Skeletal muscle tissue (tissue), 4 donors: ENCODE data around the gene PKD1L1. TPM values are rescaled to one million over a fixed set of nuclear protein-coding genes. Genes with fewer than 3 reads are reported as not detected.
"Not testable (repeated sequence)": the region's sequence is repeated elsewhere in the genome, so short reads cannot be mapped to it uniquely, and the experiment has no call there.

Experiments used
- H3K27ac ChIP-seq: one replicate; pipeline ENCODE4 v1.7.0; 2013; ENCODE audit warnings: mild to moderate bottlenecking, low read depth, low read length, inconsistent platforms
- H3K27me3 ChIP-seq, 3 donors: one replicate each; pipeline ENCODE4 v1.7.0; 2013; ENCODE audit warnings: low read length in 3 of 3; ENCODE audit not compliant: control insufficient read depth in 3 of 3, insufficient read depth in 3 of 3
- H3K36me3 ChIP-seq, 3 donors: one replicate each; pipeline ENCODE4 v1.7.0; 2013; ENCODE audit warnings: low read length in 3 of 3; ENCODE audit not compliant: control insufficient read depth in 3 of 3, insufficient read depth in 3 of 3
- H3K4me1 ChIP-seq, 3 donors: one replicate each; pipeline ENCODE4 v1.7.0; 2013; ENCODE audit warnings: low read length in 3 of 3, mild to moderate bottlenecking in 3 of 3; ENCODE audit not compliant: control insufficient read depth in 3 of 3, insufficient read depth in 3 of 3
- H3K4me3 ChIP-seq, 3 donors: one replicate each; pipeline ENCODE4 v1.7.0; 2013; ENCODE audit warnings: low read length in 3 of 3
- H3K9ac ChIP-seq, 3 donors: one replicate each; pipeline ENCODE4 v1.7.0; 2013; ENCODE audit warnings: low read length in 3 of 3, mild to moderate bottlenecking in 3 of 3, moderate library complexity in 2 of 3, low read depth in 1 of 3
- H3K9me3 ChIP-seq, 3 donors: one replicate each; pipeline ENCODE4 v1.7.0; 2013; ENCODE audit warnings: low read length in 3 of 3; ENCODE audit not compliant: control insufficient read depth in 3 of 3
- total RNA-seq: library from RNA; depleted of rRNA; stranded (reverse); fragments of >200 nt; gene quantifications from one replicate; pipeline ENCODE4 v1.2.3, GENCODE V29; 2014
- donor health status: Osteomylitis.

PKD1L1 gene
- 0.52 TPM for total RNA-seq

DNA sequence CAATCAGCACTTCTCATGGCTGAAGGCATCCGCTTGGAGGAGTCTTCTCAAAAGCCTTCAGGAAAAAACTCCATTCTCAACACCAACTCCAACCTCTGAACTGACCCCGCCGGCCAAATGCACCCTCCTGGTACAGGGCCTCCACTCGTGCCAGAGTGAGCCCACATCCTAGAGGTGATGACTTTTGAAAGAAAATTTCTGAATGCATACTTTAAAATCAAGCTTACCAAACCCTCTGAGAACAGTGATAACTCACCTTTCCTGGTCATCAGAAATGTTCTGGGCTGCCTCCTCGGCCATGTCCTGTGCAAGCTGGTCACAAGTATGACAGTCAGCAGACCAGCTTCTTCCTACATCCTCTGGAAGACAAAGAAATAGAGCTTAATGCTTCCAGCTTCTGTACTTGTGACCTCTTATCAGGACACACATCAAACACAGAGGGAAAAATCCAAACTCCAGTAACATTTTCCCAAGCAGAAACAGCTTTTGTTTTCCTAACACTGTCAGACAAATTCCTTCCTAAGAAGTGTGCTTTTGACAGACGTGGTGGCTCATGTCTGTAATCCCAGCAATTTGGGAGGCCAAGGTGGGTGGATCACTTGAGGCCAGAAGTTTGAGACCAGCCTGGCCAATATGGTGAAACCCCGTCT, at the start of gene PKD1L1:
Gene PKD1L1 (minus strand): TSS at position 326 of the 650 bp plus-strand sequence. CDS start 26 bp downstream, at position 300.
- Histone ChIP-seq H3K9me3 (no peaks in the 10 kb centered on the region), H3K36me3 (no peaks in the 10 kb centered on the region), H3K27me3 (no peaks in the 10 kb centered on the region), H3K9ac (no peak within 1 kb of the TSS), H3K4me3 (no peak within 1 kb of the TSS), H3K4me1 (peaks cover 0 to 11% (median 2%) of the 10 kb centered on the region in 3 donors), H3K27ac (peak within 1 kb of the TSS; percentile 41)

DNA sequence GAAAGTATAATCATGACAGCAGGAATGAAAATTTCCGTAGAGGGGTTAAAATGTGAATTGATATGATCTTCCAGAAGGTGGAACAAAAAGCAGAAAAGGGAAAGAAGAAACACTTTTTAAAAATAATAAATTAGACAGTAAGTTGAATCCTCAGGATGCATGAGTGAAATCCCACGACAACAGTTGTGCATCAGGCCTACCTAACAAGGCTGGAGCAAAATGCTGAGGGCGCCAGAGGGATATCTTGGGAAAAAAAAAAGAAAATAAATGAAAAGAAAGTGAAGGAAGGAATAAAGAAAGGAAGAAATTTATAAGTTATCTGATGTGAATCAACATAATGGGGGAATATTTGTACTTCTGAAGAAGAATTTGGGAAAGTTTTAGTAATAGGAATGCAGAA, 44.2 kb upstream of the PKD1L1 start:
- H3K4me3 ChIP-seq = no peak overlapping the region
- no peak overlapping the region for H3K27ac ChIP-seq
- no peaks in the 10 kb centered on the region for H3K9me3 ChIP-seq
- no peaks in the 10 kb centered on the region for H3K36me3 ChIP-seq
- no peak overlapping the region for H3K9ac ChIP-seq
- no peaks in the 10 kb centered on the region for H3K27me3 ChIP-seq
- peaks cover 0 to 3% (median 0%) of the 10 kb centered on the region in 3 donors for H3K4me1 ChIP-seq

- H3K9me3 ChIP-seq = no peaks in the 10 kb centered on the region
- no peaks in the 10 kb centered on the region for H3K27me3 ChIP-seq
- H3K9ac ChIP-seq = peak overlapping the region; percentile 30 to 53 (median 42)
- H3K36me3 ChIP-seq = no peaks in the 10 kb centered on the region
- H3K27ac ChIP-seq = no peak overlapping the region
- peak overlapping the region; percentile 70 to 75 (median 75) for H3K4me3 ChIP-seq
- peaks cover 0 to 3% (median 0%) of the 10 kb centered on the region in 3 donors for H3K4me1 ChIP-seq
These were observed 43.6 kb upstream of the PKD1L1 start for GRCh38 chr7:47991741-47992311.

DNA sequence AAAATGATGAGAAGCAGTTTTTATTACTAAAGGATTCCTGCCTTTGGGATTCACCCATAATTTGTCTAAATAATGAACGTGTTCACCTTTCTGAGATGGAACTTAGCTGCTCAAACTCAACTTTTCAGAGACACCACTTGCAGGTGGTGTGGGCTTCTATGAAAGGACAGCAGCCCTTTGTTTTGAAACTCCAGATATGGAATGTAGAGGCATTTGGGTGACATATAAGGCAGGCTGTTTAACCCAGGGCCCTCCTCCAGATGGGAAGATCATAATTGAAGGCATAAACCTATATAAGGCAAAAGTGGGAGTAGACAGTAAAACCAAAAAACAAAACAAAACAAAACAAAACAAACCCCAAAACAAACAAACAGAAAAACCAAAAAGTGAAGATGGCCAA, 43.0 kb upstream of the PKD1L1 start:
- H3K9ac ChIP-seq = peak overlapping the region in 1 of 3 donors; percentile 30
- peaks cover 0 to 3% (median 0%) of the 10 kb centered on the region in 3 donors for H3K4me1 ChIP-seq
- H3K9me3 ChIP-seq = no peaks in the 10 kb centered on the region
- peak overlapping the region in 2 of 3 donors; percentile 70 to 75 for H3K4me3 ChIP-seq
- no peaks in the 10 kb centered on the region for H3K27me3 ChIP-seq
- H3K36me3 ChIP-seq = no peaks in the 10 kb centered on the region
- no peak overlapping the region for H3K27ac ChIP-seq

- Histone ChIP-seq H3K36me3 (no peaks in the 10 kb centered on the region), H3K4me3 (no peak overlapping the region)
These were observed 42.3 kb upstream of the PKD1L1 start for GRCh38 chr7:47990592-47990991.

GRCh38 chr7:47989607-47990400, 41.5 kb upstream of the PKD1L1 start:
- H3K27me3 ChIP-seq, H3K9ac ChIP-seq, H3K36me3 ChIP-seq, H3K9me3 ChIP-seq, H3K4me3 ChIP-seq, H3K4me1 ChIP-seq, H3K27ac ChIP-seq: not testable (repeated sequence)

More at GRCh38 chr7:47990592-47990991, 42.3 kb upstream of the PKD1L1 start:
- Histone ChIP-seq H3K27ac (no peak overlapping the region), H3K9me3 (no peaks in the 10 kb centered on the region), H3K4me1 (peaks cover 0 to 3% (median 0%) of the 10 kb centered on the region in 3 donors), H3K27me3 (no peaks in the 10 kb centered on the region), H3K9ac (no peak overlapping the region)

DNA sequence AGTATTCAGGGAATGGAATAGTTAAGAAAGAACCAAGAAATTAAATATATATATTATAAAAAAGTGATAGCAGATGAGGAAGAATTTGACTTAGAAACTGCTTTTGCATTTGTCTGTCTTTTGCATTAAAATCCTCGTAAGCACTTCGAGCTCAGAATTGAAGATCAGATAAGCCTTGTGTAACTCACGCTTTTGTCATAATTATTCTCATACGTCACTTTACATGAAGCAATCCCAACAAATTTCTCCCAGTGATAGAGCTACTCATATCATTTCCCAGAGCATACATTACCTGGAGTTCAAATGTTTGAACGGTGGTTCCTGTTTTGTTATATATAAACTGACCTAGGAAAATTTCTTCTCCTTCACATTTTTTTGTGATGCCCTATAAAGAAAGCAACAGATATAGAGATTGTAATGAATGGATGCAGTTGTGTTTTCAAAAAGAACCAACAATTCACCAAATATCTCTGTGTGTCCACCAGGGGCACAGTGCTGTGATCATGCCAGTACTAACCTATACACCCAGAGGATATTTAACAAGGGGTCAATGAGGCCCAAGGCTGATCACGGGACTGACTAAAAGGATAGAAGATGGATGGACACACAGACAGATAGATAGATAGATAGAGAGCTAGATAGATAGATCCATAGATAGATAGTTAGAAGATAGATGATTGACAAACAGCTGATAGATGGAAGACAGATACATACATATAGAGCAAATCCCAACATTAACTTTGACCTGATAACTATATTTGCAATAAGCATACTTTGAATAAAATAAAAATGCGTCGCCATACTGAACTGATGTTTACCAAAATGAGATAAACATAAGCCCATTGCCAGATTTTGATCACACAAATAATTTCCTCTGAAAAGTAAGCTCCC, 40.5 kb upstream of the PKD1L1 start:
- Histone ChIP-seq H3K27me3 (no peaks in the 10 kb centered on the region), H3K27ac (no peak overlapping the region), H3K36me3 (no peaks in the 10 kb centered on the region), H3K4me3 (no peak overlapping the region), H3K9me3 (no peaks in the 10 kb centered on the region), H3K4me1 (peaks cover 0 to 3% (median 0%) of the 10 kb centered on the region in 3 donors), H3K9ac (no peak overlapping the region)

DNA sequence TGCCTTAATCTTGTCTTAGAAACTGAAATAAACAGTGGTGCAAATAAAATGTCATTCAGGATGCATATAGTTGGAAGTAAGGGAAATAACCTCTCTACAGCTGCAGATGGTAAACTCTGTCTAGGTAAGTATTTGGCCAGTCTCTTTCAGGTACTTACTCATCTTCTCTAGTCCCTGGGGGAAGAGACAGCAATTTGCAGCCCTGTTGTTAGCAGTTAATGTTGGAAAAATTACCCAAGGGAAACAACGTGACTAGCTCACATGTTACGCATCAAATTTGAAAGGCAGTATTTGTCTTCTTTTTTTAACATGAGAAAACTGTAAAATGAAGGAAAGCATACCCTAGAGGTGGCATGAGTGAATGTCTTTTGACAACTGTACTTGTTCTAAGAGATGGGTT, 34.3 kb upstream of the PKD1L1 start:
- Histone ChIP-seq H3K36me3 (peaks cover 0 to 4% (median 3%) of the 10 kb centered on the region in 3 donors), H3K27ac (no peak overlapping the region), H3K4me1 (peaks cover 5 to 13% (median 11%) of the 10 kb centered on the region in 3 donors), H3K27me3 (no peaks in the 10 kb centered on the region), H3K9me3 (no peaks in the 10 kb centered on the region), H3K9ac (no peak overlapping the region), H3K4me3 (no peak overlapping the region)

DNA sequence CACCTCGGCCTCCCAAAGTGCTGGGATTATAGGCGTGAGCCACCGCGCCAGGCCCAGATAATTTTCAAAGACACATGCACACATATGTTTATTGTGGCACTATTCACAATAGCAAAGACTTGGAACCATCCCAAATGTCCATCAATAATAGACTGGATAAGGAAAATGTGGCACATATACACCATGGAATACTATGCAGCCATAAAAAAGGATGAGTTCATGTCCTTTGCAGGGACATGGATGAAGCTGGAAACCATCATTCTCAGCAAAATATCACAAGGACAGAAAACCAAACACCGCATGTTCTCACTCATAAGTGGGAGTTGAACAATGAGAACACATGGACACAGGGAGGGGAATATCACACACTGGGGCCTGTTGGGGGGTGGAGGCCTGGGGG, 32.4 kb upstream of the PKD1L1 start:
- H3K27me3 ChIP-seq, H3K27ac ChIP-seq, H3K9me3 ChIP-seq, H3K9ac ChIP-seq, H3K4me3 ChIP-seq: not testable (repeated sequence)
- H3K4me1 ChIP-seq = peaks cover 5 to 13% (median 11%) of the 10 kb centered on the region in 3 donors
- peaks cover 13 to 23% (median 21%) of the 10 kb centered on the region in 3 donors for H3K36me3 ChIP-seq
